ENCODE measurements around the gene SPINK5. TPM values are rescaled to one million over a fixed set of nuclear protein-coding genes. Genes with fewer than 3 reads are reported as not detected.

SPINK5 gene
- 5.6 and 6.0 TPM in 2 replicates for total RNA-seq (2021)
- long read RNA-seq, partial matches to known transcripts: 9 of 34 reads
- long read RNA-seq, other reads (novel, unspliced or antisense): 25 of 34 reads

GRCh38 chr5:148063861-148064260, at the start of gene SPINK5:
TSS of gene SPINK5 (plus strand) at chr5:148063980. CDS start at chr5:148064045, 65 bp downstream.
- no peaks in the 10 kb centered on the region for H3K79me2 ChIP-seq (ENCODE audit: insufficient read depth, low read length)

More at GRCh38 chr5:148063861-148064260, at the start of gene SPINK5:
- Histone ChIP-seq H3K4me2 (ENCODE audit: insufficient read depth, insufficient read length, low read length) (no peak within 1 kb of the TSS), H3K4ac (ENCODE audit: low read depth, low read length) (no peak within 1 kb of the TSS), H3K18ac (ENCODE audit: insufficient read length, low read depth, low read length) (no peak within 1 kb of the TSS), H4K91ac (ENCODE audit: insufficient read length, low read depth, low read length) (no peak within 1 kb of the TSS), H2BK15ac (ENCODE audit: low read depth, low read length) (no peak within 1 kb of the TSS), H3K27ac (ENCODE audit: insufficient read length, low read depth, low read length) (no peak within 1 kb of the TSS), H3K27me3 (ENCODE audit: insufficient read depth, low read length) (no peaks in the 10 kb centered on the region), H2BK20ac (ENCODE audit: low read depth, low read length, poor library complexity, severe bottlenecking) (no peak within 1 kb of the TSS), H4K8ac (replicated peaks; ENCODE audit: insufficient read length, low read depth, low read length) (no peak within 1 kb of the TSS), H3K9ac (ENCODE audit: extremely low read depth, insufficient read length, low read length) (no peak within 1 kb of the TSS), H4K5ac (ENCODE audit: insufficient read length, low read depth, low read length) (no peak within 1 kb of the TSS), H4K20me1 (ENCODE audit: control insufficient read depth, insufficient read depth, insufficient read length) (no peaks in the 10 kb centered on the region), H3K4me1 (ENCODE audit: insufficient read depth, low read length) (no peaks in the 10 kb centered on the region), H3K9me3 (ENCODE audit: control insufficient read depth, low read depth, low read length) (no peaks in the 10 kb centered on the region), H3K23me2 (ENCODE audit: insufficient read length, low read depth, low read length, poor library complexity, severe bottlenecking) (no peaks in the 10 kb centered on the region), H2BK5ac (ENCODE audit: insufficient read length, low read length) (no peak within 1 kb of the TSS), H2BK120ac (ENCODE audit: low read depth, low read length, poor library complexity, severe bottlenecking) (no peak within 1 kb of the TSS), H3K23ac (ENCODE audit: insufficient read length, low read depth, low read length) (no peak within 1 kb of the TSS), H2BK12ac (ENCODE audit: insufficient read length, low read depth, low read length) (no peak within 1 kb of the TSS), H3T11ph (ENCODE audit: low read length) (no peak within 1 kb of the TSS), H3K79me1 (ENCODE audit: insufficient read depth, low read depth, low read length, poor library complexity, severe bottlenecking) (no peaks in the 10 kb centered on the region), H3K56ac (ENCODE audit: insufficient read length, low read depth, low read length) (no peak within 1 kb of the TSS), H2AK5ac (ENCODE audit: insufficient read length, low read length) (no peak within 1 kb of the TSS), H2AFZ (ENCODE audit: low read length) (no peak within 1 kb of the TSS), H3K14ac (ENCODE audit: insufficient read depth, low read length) (no peak within 1 kb of the TSS)
- no peak within 1 kb of the TSS for H3K4me3 Mint-ChIP-seq
- no peaks in the 10 kb centered on the region for H3K9me3 Mint-ChIP-seq
- no CpG with 5 or more reads among the region's 5 CpGs for WGBS (ENCODE audit: extremely low coverage, insufficient read length, low lambda C conversion rate)
- TF ChIP-seq, protein P1, sequence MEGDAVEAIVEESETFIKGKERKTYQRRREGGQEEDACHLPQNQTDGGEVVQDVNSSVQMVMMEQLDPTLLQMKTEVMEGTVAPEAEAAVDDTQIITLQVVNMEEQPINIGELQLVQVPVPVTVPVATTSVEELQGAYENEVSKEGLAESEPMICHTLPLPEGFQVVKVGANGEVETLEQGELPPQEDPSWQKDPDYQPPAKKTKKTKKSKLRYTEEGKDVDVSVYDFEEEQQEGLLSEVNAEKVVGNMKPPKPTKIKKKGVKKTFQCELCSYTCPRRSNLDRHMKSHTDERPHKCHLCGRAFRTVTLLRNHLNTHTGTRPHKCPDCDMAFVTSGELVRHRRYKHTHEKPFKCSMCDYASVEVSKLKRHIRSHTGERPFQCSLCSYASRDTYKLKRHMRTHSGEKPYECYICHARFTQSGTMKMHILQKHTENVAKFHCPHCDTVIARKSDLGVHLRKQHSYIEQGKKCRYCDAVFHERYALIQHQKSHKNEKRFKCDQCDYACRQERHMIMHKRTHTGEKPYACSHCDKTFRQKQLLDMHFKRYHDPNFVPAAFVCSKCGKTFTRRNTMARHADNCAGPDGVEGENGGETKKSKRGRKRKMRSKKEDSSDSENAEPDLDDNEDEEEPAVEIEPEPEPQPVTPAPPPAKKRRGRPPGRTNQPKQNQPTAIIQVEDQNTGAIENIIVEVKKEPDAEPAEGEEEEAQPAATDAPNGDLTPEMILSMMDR (conservative IDR thresholded peaks at IDR 0.05): no peak
- no peak within 1 kb of the TSS; a peak in 1 of 7 replicates for H3K27ac Mint-ChIP-seq
- no peak for DNase-seq
- H3K27me3 Mint-ChIP-seq (ENCODE audit: low read depth): no peaks in the 10 kb centered on the region
- no peaks in the 10 kb centered on the region for H3K4me1 Mint-ChIP-seq
- peaks cover 0 to 3% (median 0%) of the 10 kb centered on the region in 3 experiments; a peak in 2 of 7 replicates for H3K36me3 Mint-ChIP-seq (ENCODE audit: insufficient read depth in 1 of 3, low read depth in 3 of 3)

Measured in H9 (cell line).